Activated CD8-positive, alpha-beta memory T cell treated with anti-CD3 and anti-CD28 coated beads for 24 hours (primary cell): ENCODE data around the gene ADPRH.
"Not testable (repeated sequence)": the region's sequence is repeated elsewhere in the genome, so short reads cannot be mapped to it uniquely, and the experiment has no call there.

ENCODE experiments used
- DNase-seq: peaks from one replicate; pipeline ENCODE4 v3.0.0-alpha.2; 2020

ADPRH gene

DNA sequence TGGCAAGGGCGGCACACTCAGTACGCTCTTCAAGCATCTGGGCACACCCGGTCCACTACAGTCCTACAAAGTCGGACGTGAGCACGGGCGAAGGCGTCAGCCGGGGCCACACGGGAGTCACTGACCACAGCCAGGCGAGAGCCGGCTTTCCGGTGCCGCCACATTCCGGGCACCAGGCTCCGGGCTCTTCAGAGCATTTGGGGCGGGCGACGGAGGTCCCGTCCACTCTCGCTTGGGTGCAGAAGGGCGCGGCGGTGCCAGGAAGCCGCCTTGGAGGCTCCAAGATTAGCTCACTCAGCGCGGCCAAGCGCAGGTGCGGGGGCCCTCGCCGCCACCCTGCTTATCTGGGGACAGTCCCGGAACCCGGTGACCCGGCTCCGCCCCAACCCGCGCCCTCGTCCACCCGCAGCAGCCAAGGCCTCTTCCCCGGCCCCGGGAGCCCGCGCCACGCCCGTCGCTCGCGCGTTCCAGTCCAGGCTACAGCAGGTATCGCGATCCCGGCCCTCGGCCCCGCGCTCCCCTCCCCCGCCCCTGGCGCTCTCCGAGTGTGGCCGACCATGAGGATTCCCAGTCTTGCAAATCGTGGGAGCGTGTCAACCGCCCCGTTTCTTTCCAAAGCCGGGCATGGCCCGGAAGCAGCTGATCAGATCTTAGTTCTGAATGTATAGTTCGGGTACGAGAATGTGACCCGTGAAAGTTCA, at the start of gene ADPRH:
ADPRH (plus strand) TSS at position 127 of the 701 bp plus-strand sequence. CDS start 2,678 bp downstream, outside the sequence.
- DNase-seq: peak; percentile 84

- no peak for DNase-seq
Observed at GRCh38 chr3:119529883-119530282, 49.4 kb upstream of the ADPRH start.

DNA sequence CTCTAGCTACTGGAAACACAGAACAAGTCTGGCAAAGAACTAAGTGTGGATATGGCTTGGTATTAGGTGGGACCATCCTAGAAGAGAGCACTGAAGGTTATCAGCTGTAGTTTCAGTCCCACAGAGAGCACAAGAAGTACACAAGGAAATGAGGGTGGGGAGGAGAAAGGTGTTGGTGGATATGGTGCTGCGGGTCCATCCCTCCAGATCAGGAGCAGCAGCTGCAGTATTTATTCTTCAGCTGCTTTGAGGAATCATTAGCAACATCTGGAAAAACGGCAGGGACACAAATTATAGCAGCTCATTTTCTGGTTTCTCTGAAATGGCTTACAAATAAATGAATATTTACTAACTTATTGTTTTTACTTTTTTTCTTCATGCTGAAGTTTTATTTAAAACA, 48.8 kb upstream of the ADPRH start:
- DNase-seq: no peak

GRCh38 chr3:119531151-119531550, 48.1 kb upstream of the ADPRH start:
- no peak for DNase-seq

- no peak for DNase-seq
Observed at GRCh38 chr3:119534296-119534695, 45.0 kb upstream of the ADPRH start.

DNA sequence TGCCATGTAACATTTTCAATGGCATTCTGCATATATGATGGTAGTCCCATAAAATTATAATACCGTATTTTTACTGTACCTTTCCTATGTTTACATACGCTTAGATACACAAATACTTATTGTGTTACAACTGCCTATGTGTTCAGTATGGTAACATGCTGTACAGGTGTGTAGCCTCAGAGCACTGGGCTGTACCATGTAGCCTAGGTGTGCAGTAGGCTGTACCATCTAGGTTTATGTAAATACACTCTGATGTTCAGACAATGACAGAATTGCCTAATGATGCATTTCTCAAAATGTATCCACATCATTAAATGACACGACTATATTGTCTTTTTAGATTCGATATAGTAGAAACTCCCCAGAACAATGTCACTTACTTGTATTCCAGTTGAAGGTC, 42.5 kb upstream of the ADPRH start:
- DNase-seq: no peak

DNA sequence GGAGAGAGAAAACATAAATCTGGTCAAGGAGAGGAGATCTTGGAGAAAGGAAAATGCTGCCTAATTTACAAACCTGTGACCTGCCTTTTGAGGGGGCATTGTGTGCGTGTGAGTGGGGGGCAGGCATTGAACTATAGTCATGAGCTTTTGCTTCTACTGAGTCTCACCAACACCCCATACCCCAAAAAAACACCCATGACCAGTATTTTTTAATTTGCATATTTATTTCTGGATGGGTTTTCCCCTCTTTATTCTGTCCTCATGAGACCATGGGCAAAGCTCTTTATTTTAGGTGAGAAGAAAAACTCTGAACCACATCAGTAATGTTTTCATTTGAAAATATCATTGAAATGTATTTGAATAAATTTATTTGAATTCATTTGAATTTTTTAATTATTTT, 40.5 kb upstream of the ADPRH start:
- DNase-seq: no peak

DNA sequence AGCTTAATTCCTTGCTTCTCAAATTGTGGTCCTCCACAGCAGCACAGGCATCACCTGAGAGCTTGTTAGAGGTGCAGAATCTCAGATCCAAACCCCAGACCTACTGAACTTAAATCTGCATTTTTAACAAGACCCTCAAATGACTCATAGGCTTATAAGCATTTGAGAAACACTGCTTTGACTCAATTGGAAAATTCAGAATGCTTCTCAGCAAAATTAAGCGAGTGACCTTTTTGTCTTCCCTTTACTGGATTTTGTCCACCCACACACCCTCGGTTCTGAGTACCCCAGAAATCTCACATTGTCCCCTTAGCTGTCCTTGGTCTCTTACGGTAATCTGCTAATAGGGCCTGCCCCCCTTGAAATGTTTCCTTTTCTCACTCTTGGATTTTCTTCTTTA, 37.7 kb upstream of the ADPRH start:
- DNase-seq: no peak

DNA sequence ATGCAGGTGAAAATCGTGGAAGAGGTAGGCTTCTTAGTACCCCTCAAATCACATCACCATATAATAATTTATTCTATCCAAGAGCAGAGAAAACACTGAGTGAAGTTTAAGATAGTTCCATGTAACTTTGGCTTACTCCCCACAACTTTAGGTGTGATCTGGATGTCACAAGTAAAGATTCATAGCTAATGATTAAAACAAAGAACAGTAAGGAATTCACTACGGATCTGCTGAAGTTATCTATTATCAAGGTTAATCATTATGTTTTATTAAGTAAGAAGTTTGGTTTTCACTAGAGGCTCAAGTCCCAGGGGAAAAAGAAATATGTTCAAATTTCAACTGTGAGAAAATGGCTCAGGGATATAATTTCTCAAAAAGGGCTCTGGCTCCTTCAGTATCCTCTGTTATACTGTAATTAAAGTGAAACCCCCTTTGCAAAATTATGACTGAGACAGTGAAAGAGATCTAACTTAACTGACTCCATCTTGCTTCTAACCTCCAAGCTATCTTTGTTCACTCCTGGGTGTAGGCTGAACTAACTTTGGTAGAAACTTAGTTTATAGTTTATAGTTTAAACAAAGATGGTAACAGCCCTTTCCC, 37.0 kb upstream of the ADPRH start:
- no peak for DNase-seq

DNA sequence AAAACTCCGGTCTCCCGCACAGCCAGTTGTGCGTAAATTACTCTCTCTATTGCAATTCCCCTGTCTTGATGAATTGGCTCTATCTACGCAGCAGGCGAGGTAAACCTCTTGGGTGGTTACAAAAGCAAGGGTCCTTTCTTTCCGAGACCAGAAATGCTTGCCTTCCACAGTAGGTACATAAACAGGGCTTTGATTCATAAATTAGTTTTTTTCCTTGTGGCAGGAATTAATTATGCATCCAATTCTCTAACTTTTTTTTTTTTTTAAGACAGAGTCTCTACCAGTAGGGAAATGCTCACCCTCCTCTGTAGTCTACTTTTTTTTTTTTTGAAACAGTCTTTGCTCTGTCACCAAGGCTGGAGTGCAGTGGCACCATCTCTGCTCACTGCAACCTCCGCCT, 36.1 kb upstream of the ADPRH start:
- DNase-seq: no peak

GRCh38 chr3:119547227-119547626, 32.1 kb upstream of the ADPRH start:
- DNase-seq: no peak

- no peak for DNase-seq
Observed at GRCh38 chr3:119548341-119548740, 31.0 kb upstream of the ADPRH start.

DNA sequence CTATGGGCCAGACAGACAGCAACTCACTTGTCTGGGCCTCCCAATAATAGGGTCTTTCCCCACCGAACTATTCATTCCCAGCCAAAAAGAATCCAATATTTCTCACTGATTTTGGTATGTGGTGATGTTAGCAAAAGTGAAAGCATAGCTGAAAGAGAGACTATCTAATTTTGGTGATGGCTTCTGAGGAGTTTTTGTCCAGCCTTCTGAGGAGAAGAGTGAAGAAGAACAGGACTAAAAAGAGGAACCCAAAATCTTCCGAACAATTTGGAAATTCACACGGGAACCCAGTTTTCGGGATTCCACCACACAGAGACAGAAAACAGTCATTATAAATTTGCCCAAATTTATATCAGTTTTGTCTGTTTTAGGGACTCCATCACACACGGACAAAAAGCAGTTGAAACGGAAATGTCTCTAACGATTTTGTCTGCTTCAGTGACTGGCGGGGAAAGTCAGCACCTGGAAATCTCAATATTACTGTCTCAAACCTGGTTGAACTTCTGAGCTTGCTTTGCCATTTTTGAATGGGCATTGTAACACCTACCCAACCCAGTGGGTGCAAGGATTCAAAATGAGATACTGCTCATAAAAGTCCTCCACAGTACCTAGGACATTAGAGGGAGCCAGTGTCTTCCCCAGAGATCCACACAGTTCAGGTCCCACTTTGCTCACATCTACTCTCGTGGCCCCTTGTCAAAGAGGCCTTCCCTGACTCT, 28.9 kb upstream of the ADPRH start:
- no peak for DNase-seq

- no peak for DNase-seq
Observed at GRCh38 chr3:119551598-119551997, 27.7 kb upstream of the ADPRH start.

GRCh38 chr3:119552928-119553327, 26.4 kb upstream of the ADPRH start:
- DNase-seq: not testable (repeated sequence)

- DNase-seq: no peak
Observed at GRCh38 chr3:119553823-119554415, 25.4 kb upstream of the ADPRH start.

GRCh38 chr3:119555309-119555735, 24.0 kb upstream of the ADPRH start:
- DNase-seq: no peak

DNA sequence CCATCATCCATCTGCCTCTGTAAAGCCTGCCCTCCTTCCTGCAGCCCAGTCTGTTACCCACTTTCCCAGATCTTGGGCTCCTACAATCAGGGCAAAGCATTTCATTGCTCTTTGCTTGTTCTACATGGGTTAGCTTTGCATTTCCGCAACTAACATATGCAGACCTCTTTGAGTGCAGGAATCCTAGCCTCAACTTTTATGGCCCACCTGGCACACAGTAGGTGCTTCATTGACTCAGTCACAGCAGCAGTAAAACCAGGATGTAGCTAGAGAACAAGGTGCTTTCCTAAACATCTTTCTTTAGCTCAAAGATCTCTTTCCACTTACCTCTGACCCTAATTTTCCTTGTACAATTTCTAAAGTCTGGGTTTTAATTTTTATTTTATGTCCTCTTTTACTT, 23.4 kb upstream of the ADPRH start:
- no peak for DNase-seq

- DNase-seq: no peak
Observed at GRCh38 chr3:119557192-119557876, 22.0 kb upstream of the ADPRH start.

DNA sequence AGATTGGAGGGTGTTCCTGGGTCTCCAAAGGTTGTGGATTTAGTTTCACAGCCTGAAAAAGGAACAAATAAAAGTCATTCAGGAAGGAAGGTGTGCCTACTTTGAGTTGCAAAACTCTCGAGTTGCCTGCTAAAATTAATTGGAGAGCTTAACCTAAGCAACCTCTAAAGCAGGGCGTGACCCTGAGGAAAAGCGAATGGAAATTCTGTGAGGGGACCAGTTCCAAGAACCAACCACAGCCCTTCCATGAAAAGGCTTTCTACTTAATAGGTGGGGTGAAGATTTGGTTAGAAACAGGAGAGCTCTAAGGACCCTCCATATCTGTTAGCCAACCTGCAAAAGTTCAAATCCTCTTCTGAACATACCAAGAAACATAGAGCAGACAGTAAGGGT, 21.4 kb upstream of the ADPRH start:
- DNase-seq: no peak

GRCh38 chr3:119558626-119559317, 20.5 kb upstream of the ADPRH start:
- no peak for DNase-seq

DNA sequence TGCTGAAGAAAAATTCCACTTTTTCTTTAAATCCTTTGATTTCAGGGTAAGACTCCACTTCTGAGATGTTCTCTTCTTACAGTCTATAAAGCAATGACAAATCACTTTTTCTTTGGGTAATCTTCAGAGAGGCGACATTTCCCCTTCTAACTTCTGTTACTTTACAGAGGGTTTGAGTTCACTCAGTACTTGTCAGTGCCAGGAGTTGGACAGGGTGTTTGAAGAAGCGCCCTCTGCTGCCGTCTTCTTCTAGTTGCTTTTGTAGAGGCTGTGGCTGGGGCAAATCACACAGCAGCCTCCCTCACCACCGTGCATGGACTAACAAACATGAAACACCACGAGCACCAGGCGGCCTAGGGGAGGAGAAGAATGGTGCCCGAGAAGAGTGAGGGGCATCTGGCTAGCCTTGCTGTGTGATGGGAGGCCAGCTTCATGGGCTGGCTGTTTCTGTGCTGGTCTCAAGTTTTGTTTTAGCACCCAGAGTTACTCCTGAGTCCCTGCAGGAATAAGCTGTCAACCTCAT, 19.8 kb upstream of the ADPRH start, which contains the start of gene CD80:
CD80 (minus strand) TSS at position 174 of the 523 bp plus-strand sequence. CDS start 1,886 bp downstream, outside the sequence.
- DNase-seq: peak; percentile 75
